SK-N-SH (cell line): ENCODE data around the gene GCH1.

Experiments
- POLR2AphosphoS5 ChIP-seq: IDR thresholded peaks from 2 replicates; pipeline ENCODE4 v1.6.1; 2012; ENCODE audit warnings: low read depth, low read length
- RFX5 ChIP-seq: IDR thresholded peaks from 2 replicates; pipeline ENCODE4 v1.6.1; 2012; ENCODE audit warnings: mild to moderate bottlenecking, improper control_type of control experiment, low read length
- TF ChIP-seq, protein P1 (sequence below): IDR thresholded peaks from 2 replicates; pipeline ENCODE4 v1.4.0; 2012; ENCODE audit warnings: low read depth, borderline replicate concordance
- TF ChIP-seq, protein P2 (sequence below): fragments of 200-600 bp; sonication (generic); IDR thresholded peaks from 2 replicates; pipeline ENCODE4 v1.6.1; 2017; ENCODE audit warnings: antibody characterized with exemption, mild to moderate bottlenecking, moderate library complexity
- TF ChIP-seq, protein P3 (sequence below): IDR thresholded peaks from 2 replicates; pipeline ENCODE4; 2012

- TF ChIP-seq, protein P1, sequence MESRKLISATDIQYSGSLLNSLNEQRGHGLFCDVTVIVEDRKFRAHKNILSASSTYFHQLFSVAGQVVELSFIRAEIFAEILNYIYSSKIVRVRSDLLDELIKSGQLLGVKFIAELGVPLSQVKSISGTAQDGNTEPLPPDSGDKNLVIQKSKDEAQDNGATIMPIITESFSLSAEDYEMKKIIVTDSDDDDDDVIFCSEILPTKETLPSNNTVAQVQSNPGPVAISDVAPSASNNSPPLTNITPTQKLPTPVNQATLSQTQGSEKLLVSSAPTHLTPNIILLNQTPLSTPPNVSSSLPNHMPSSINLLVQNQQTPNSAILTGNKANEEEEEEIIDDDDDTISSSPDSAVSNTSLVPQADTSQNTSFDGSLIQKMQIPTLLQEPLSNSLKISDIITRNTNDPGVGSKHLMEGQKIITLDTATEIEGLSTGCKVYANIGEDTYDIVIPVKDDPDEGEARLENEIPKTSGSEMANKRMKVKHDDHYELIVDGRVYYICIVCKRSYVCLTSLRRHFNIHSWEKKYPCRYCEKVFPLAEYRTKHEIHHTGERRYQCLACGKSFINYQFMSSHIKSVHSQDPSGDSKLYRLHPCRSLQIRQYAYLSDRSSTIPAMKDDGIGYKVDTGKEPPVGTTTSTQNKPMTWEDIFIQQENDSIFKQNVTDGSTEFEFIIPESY = no peak
- TF ChIP-seq, protein P2, sequence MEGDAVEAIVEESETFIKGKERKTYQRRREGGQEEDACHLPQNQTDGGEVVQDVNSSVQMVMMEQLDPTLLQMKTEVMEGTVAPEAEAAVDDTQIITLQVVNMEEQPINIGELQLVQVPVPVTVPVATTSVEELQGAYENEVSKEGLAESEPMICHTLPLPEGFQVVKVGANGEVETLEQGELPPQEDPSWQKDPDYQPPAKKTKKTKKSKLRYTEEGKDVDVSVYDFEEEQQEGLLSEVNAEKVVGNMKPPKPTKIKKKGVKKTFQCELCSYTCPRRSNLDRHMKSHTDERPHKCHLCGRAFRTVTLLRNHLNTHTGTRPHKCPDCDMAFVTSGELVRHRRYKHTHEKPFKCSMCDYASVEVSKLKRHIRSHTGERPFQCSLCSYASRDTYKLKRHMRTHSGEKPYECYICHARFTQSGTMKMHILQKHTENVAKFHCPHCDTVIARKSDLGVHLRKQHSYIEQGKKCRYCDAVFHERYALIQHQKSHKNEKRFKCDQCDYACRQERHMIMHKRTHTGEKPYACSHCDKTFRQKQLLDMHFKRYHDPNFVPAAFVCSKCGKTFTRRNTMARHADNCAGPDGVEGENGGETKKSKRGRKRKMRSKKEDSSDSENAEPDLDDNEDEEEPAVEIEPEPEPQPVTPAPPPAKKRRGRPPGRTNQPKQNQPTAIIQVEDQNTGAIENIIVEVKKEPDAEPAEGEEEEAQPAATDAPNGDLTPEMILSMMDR = no peak
- TF ChIP-seq, protein P3, sequence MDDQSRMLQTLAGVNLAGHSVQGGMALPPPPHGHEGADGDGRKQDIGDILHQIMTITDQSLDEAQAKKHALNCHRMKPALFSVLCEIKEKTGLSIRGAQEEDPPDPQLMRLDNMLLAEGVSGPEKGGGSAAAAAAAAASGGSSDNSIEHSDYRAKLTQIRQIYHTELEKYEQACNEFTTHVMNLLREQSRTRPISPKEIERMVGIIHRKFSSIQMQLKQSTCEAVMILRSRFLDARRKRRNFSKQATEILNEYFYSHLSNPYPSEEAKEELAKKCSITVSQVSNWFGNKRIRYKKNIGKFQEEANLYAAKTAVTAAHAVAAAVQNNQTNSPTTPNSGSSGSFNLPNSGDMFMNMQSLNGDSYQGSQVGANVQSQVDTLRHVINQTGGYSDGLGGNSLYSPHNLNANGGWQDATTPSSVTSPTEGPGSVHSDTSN = no peak
- TF ChIP-seq RFX5 (no peak), POLR2AphosphoS5 (no peak)
Observed at GRCh38 chr14:54852215-54852614, 50.4 kb downstream of the GCH1 start.
